HAP-1 (cell line): Measurements from ENCODE around the gene ZNF813.

Experiments used
- DNase-seq, 2 experiments: peaks; one replicate each; pipeline ENCODE4 v3.0.0-alpha.2; 2016 to 2020; ENCODE audit warnings: low spot score in 2 of 2
- H3K27me3 ChIP-seq: fragments of 250-450 bp; sonication (Bioruptor Pico); 2 replicates; pipeline ENCODE4 v1.5.1; 2020; ENCODE audit warnings: low read depth, mild to moderate bottlenecking, moderate library complexity
- H3K36me3 ChIP-seq: fragments of 250-450 bp; sonication (Bioruptor Pico); replicated peaks from 2 replicates; pipeline ENCODE4 v1.5.1; 2020; ENCODE audit warnings: mild to moderate bottlenecking
- H3K4me1 ChIP-seq: fragments of 250-450 bp; sonication (Bioruptor Pico); 2 replicates; pipeline ENCODE4 v1.5.1; 2020; ENCODE audit warnings: mild to moderate bottlenecking
- H3K4me3 ChIP-seq: fragments of 250-450 bp; sonication (Bioruptor Pico); 2 replicates; pipeline ENCODE4 v1.5.1; 2020; ENCODE audit warnings: mild to moderate bottlenecking, moderate library complexity
- H3K9me3 ChIP-seq: fragments of 250-450 bp; sonication (Bioruptor Pico); 2 replicates; pipeline ENCODE4 v1.5.1; 2020; ENCODE audit warnings: mild to moderate bottlenecking, moderate library complexity
- in situ Hi-C: fragments of 300-500 bp; cut with MboI; formaldehyde crosslinking; loops from 3 replicates; pipeline ENCODE4 v1.14.3; 2020; ENCODE audit warnings: low sequenced_read_pairs, inconsistent platforms, mixed read lengths

The ZNF813 gene

GRCh38 chr19:53520163-53520546 is 52.6 kb downstream of the ZNF813 start:
- peaks cover 5% of the 10 kb centered on the region for H3K36me3 ChIP-seq
- no peaks in the 10 kb centered on the region for H3K27me3 ChIP-seq
- in situ Hi-C loops = no loop called here
- no peak for DNase-seq
- H3K9me3 ChIP-seq = peaks cover 7% of the 10 kb centered on the region
- no peaks in the 10 kb centered on the region for H3K4me1 ChIP-seq
- H3K4me3 ChIP-seq = no peak overlapping the region; the same call in 1 of the 2 replicates

DNA sequence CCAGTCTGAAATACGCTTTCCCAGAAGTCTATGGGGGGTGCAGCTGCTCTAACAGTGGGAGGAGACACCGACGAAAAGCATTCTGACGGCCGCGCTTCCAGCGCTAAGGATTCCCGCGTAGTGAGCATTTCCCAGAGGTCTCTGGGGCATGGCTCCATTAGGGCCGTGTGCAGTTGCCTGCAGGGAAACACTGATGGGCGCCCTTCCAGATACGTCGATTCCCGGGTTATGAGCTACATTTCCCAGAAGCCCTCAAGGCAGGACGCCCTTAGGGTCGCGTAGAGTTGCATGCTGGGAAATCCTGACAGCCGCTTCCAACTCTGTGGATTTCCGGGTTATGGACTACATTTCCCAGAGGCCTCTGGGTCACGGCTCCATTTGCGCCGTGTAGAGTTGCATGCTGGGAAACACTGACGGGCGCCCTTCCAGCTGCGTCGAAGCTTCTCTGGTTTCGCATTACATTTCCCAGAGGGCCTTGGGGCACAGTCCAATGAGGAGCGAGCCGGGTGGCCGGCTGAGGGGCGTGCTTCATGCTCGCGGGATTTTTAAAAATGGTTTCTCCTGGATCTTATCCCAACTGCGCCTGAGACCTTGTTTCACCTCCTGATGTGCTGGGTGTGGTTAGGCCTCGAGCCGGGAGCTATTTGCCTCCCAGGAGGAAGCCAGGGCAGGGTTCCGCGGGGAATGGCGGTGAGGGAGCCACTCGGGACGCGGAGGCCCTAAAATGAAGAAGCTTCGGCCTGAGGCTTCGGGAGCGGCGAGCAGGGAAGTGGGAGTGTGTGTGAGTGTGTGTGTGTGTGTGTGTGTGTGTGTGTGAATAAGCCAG is 53.2 kb downstream of the ZNF813 start:
- Histone ChIP-seq H3K27me3 (no peaks in the 10 kb centered on the region), H3K4me3 (peak overlapping the region; percentile 75), H3K4me1 (no peaks in the 10 kb centered on the region), H3K36me3 (peaks cover 5% of the 10 kb centered on the region), H3K9me3 (peaks cover 7% of the 10 kb centered on the region)
- in situ Hi-C loops = no loop called here
- peak; percentile 93 to 94 for DNase-seq

GRCh38 chr19:53521373-53522202 is 54.1 kb downstream of the ZNF813 start:
- in situ Hi-C loops = no loop called here
- no peak for DNase-seq

DNA sequence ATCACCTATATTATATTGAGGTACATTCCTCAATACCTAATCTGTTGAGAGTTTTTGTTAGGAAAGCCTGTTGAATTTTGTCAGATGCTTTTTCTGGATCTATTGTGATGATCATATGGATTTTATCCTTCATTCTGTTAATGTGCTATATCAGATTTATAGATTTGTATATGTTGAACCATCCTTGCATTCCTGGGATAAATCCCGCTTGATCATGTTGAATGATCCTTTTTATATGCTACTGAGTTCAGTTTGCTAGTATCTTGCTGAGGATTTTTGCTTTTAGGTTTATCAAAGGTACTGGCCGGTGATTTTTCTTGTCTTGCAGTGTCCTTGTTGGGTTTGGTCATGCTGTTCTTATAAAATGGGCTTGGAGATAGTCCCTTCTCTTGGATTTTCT is 58.4 kb downstream of the ZNF813 start:
- H3K36me3 ChIP-seq = peaks cover 14% of the 10 kb centered on the region
- H3K27me3 ChIP-seq = no peaks in the 10 kb centered on the region
- DNase-seq = no peak
- H3K4me3 ChIP-seq = no peak overlapping the region
- in situ Hi-C loops = no loop called here
- H3K4me1 ChIP-seq = no peaks in the 10 kb centered on the region
- 0 out of 2 replicates have a peak, but pooled peaks cover 2% of the 10 kb centered on the region for H3K9me3 ChIP-seq

More at GRCh38 chr19:53521373-53522202, 54.1 kb downstream of the ZNF813 start:
- Histone ChIP-seq H3K4me1 (no peaks in the 10 kb centered on the region), H3K9me3 (peaks cover 7% of the 10 kb centered on the region), H3K4me3 (peak overlapping the region; percentile 75), H3K36me3 (peaks cover 5% of the 10 kb centered on the region), H3K27me3 (no peaks in the 10 kb centered on the region)

DNA sequence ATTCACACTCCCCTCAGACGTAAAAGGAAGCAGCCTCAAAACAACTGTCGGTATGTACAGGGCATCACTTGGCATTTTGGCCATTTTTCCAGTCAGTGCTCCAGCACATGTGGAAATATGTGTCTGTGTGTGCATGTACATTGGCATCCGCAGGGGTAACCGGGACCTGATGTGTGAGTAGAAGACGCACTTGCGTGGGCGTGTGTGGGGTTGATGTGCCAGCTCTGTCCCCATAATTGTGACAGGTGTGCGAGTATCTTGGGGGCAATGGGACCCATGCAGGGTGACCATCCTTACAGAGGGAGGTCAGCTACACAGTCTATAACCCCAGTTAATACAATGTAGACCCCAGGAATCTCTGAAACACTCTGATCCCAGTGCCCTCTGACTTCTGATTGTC is 63.1 kb downstream of the ZNF813 start:
- Histone ChIP-seq H3K4me3 (no peak overlapping the region), H3K36me3 (peaks cover 9% of the 10 kb centered on the region), H3K4me1 (no peaks in the 10 kb centered on the region), H3K9me3 (no peaks in the 10 kb centered on the region), H3K27me3 (no peaks in the 10 kb centered on the region)
- DNase-seq = no peak
- in situ Hi-C loops = no loop called here

DNA sequence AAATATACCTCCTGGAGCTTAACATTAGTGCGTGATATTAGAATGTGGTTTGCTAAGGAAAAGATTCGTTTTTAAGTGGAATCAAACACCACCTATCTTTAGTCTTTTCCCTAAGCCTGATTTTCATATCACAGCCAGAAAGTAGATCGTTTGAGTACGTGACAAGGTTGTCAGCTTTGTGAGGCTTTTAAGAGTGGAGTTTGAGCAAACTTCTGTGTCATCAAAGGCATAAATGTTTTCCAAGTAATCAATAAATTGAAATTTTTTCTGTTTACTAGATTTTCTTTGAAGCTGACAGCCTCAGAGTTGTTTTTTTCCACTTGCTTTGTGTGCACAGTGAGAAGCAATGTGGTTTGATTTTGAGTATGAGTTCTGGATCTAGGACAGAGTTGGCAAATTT is 63.9 kb downstream of the ZNF813 start:
- Histone ChIP-seq H3K4me1 (no peaks in the 10 kb centered on the region), H3K9me3 (no peaks in the 10 kb centered on the region), H3K36me3 (peaks cover 9% of the 10 kb centered on the region), H3K4me3 (no peak overlapping the region), H3K27me3 (no peaks in the 10 kb centered on the region)
- no peak for DNase-seq
- in situ Hi-C loops = no loop called here

DNA sequence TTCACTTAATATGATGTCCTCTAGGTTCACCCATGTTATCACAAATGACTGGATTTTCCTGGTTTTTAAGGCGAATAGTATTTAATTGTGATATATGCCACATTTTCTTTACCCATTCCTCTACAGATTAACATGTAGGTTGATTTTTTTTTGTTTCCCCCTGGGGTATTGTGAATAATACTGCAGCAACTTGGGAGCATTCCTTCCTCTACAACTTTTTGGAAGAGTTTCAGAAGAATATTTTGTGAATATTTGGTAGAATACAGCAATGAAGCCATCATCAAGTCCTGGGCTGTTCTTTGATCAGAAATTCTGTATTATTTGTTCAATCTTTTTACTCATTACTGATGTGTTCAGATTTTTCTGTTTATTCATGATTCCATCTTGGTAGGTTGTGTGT is 64.8 kb downstream of the ZNF813 start:
- DNase-seq = no peak
- Histone ChIP-seq H3K36me3 (peaks cover 6% of the 10 kb centered on the region), H3K4me1 (no peaks in the 10 kb centered on the region), H3K4me3 (no peak overlapping the region), H3K27me3 (no peaks in the 10 kb centered on the region), H3K9me3 (no peaks in the 10 kb centered on the region)
- in situ Hi-C loops = no loop called here

- Histone ChIP-seq H3K27me3 (no peaks in the 10 kb centered on the region), H3K4me1 (no peaks in the 10 kb centered on the region), H3K4me3 (no peak overlapping the region), H3K9me3 (no peaks in the 10 kb centered on the region), H3K36me3 (peaks cover 4% of the 10 kb centered on the region; the same call in 1 of the 2 replicates)
- in situ Hi-C loops = no loop called here
- DNase-seq = no peak
These were observed 68.7 kb downstream of the ZNF813 start for GRCh38 chr19:53536225-53536548.

GRCh38 chr19:53537121-53537520 is 69.6 kb downstream of the ZNF813 start:
- Histone ChIP-seq H3K9me3 (no peaks in the 10 kb centered on the region), H3K4me3 (no peak overlapping the region), H3K27me3 (no peaks in the 10 kb centered on the region), H3K36me3 (peaks cover 4% of the 10 kb centered on the region; the same call in 1 of the 2 replicates), H3K4me1 (no peaks in the 10 kb centered on the region)
- DNase-seq = no peak
- in situ Hi-C loops = no loop called here

- in situ Hi-C loops = no loop called here
- no peaks in the 10 kb centered on the region for H3K27me3 ChIP-seq
- H3K9me3 ChIP-seq = no peaks in the 10 kb centered on the region
- peaks cover 4% of the 10 kb centered on the region; the same call in 1 of the 2 replicates for H3K36me3 ChIP-seq
- DNase-seq = no peak
- H3K4me1 ChIP-seq = no peaks in the 10 kb centered on the region
- H3K4me3 ChIP-seq = no peak within 1 kb of the TSS
These were observed 70.2 kb downstream of the ZNF813 start, which contains the start of gene ZNF331 for GRCh38 chr19:53537521-53538377. Gene ZNF331, plus strand, starts transcription at chr19:53538145. Its CDS starts 31,232 bp downstream, at chr19:53569377.

GRCh38 chr19:53538378-53539109 is 71.0 kb downstream of the ZNF813 start:
- no peak for DNase-seq
- Histone ChIP-seq H3K4me1 (no peaks in the 10 kb centered on the region), H3K36me3 (peaks cover 4% of the 10 kb centered on the region; the same call in 1 of the 2 replicates), H3K9me3 (no peaks in the 10 kb centered on the region), H3K27me3 (no peaks in the 10 kb centered on the region), H3K4me3 (no peak overlapping the region)
- in situ Hi-C loops = no loop called here

DNA sequence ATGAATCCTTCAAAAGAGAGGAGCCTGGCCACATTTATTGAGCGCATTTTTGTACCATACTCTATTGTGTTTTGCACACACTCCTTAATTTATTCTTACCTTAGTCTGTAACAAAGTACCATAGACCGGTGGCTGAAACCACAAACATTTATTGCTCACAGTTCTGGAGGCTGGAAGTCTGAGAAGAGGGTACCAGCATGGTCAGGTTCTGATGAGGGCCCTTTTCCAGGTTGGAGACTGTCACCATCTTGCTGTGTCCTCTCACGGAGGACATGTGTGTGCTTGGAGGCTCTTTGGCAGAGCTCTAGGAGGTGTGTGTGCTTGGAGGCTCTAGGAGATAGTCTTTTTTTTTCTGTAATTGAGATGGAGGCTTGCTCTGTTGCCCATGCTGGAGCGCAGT is 72.6 kb downstream of the ZNF813 start:
- Histone ChIP-seq H3K36me3 (peaks cover 4% of the 10 kb centered on the region; the same call in 1 of the 2 replicates), H3K9me3 (no peaks in the 10 kb centered on the region), H3K4me1 (no peaks in the 10 kb centered on the region), H3K27me3 (no peaks in the 10 kb centered on the region), H3K4me3 (no peak overlapping the region)
- in situ Hi-C loops = no loop called here
- no peak for DNase-seq

DNA sequence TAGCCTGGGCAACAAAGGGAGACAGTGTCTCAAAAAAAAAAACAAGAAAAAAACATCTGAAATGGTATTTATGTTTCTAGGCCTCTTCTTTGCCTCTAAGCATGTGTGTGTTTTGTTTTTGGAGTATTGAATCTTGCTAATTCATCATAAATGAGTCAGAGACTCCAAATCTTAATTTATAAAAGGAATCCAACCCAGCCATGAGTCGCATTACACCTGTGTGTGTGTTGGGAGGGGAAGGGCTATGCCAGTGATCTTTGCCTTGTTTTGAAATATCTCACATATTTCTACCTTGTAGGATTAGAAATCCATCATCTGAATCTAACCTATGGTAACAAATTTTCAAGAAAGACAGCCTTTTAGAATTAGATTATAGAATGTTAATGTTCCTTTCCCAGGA is 74.4 kb downstream of the ZNF813 start:
- no peak for DNase-seq
- in situ Hi-C loops = no loop called here
- Histone ChIP-seq H3K9me3 (no peaks in the 10 kb centered on the region), H3K36me3 (peaks cover 4% of the 10 kb centered on the region; the same call in 1 of the 2 replicates), H3K4me1 (no peaks in the 10 kb centered on the region), H3K27me3 (no peaks in the 10 kb centered on the region), H3K4me3 (no peak overlapping the region)
